ENCODE measurements around the gene LTV1.
"Not testable (repeated sequence)": the region's sequence is repeated elsewhere in the genome, so short reads cannot be mapped to it uniquely, and the experiment has no call there.

LTV1 gene

GRCh38 chr6:143843677-143843999 is 500 bp downstream of the LTV1 start:
- DNase-seq (ENCODE audit: low read depth, low spot score) = no peak
- no peaks in the 10 kb centered on the region for H3K9me3 ChIP-seq (ENCODE audit: insufficient read depth, low read length)

DNA sequence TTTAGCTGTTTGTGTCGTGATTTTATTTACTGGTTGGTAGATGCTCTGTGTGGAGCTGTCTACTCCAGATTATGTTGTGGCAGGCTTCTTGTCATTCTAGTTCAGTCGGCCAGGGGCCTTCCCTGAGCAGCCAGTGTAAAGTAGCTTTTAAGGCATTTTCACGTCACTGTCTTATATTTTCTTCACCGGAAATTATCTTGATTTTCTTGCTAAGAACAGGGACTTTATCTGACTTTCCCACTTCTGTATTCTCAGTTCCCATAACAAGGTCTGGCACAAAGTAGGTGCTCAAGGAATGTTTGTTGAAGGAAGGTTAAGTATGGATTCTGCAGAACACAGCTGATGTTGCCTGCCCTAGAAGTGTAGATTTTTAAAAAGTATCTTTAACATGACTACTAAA is 868 bp downstream of the LTV1 start:
- no peak for DNase-seq (ENCODE audit: low read depth, low spot score)
- TF ChIP-seq ZNF274 (IDR thresholded peaks at IDR 0.05; ENCODE audit: low read depth, low read length) (no peak), YY1 (IDR thresholded peaks at IDR 0.05; ENCODE audit: insufficient read depth, insufficient read length) (no peak), SUZ12 (IDR thresholded peaks at IDR 0.05; ENCODE audit: extremely low read depth, insufficient read depth, insufficient read length) (no peak)
- peak overlapping the region; percentile 81 for H3K9ac ChIP-seq (ENCODE audit: insufficient read length, low read depth)

More at GRCh38 chr6:143843677-143843999, 500 bp downstream of the LTV1 start:
- H3K9ac ChIP-seq (ENCODE audit: insufficient read length, low read depth) = peak overlapping the region; percentile 81
- peak overlapping the region; percentile 82 for H3K4me3 ChIP-seq (ENCODE audit: insufficient read length, low read depth)
- H3K4me1 ChIP-seq (ENCODE audit: insufficient read depth, insufficient read length) = no peaks in the 10 kb centered on the region
- TF ChIP-seq ZNF274 (IDR thresholded peaks at IDR 0.05; ENCODE audit: low read depth, low read length) (no peak), YY1 (IDR thresholded peaks at IDR 0.05; ENCODE audit: insufficient read depth, insufficient read length) (no peak), SUZ12 (IDR thresholded peaks at IDR 0.05; ENCODE audit: extremely low read depth, insufficient read depth, insufficient read length) (no peak)
- no peaks in the 10 kb centered on the region for H3K27me3 ChIP-seq (ENCODE audit: insufficient read depth, insufficient read length)
- peaks cover 46% of the 10 kb centered on the region for H3K36me3 ChIP-seq (ENCODE audit: insufficient read depth, insufficient read length, low read length)

GRCh38 chr6:143845033-143845432 is 1.9 kb downstream of the LTV1 start:
- Histone ChIP-seq H3K4me3 (ENCODE audit: insufficient read length, low read depth) (no peak overlapping the region), H3K9me3 (ENCODE audit: insufficient read depth, low read length) (no peaks in the 10 kb centered on the region), H3K27me3 (ENCODE audit: insufficient read depth, insufficient read length) (no peaks in the 10 kb centered on the region), H3K4me1 (ENCODE audit: insufficient read depth, insufficient read length) (no peaks in the 10 kb centered on the region), H3K9ac (ENCODE audit: insufficient read length, low read depth) (no peak overlapping the region), H3K36me3 (ENCODE audit: insufficient read depth, insufficient read length, low read length) (peaks cover 60% of the 10 kb centered on the region)
- TF ChIP-seq ZNF274 (IDR thresholded peaks at IDR 0.05; ENCODE audit: low read depth, low read length) (no peak), SUZ12 (IDR thresholded peaks at IDR 0.05; ENCODE audit: extremely low read depth, insufficient read depth, insufficient read length) (no peak), YY1 (IDR thresholded peaks at IDR 0.05; ENCODE audit: insufficient read depth, insufficient read length) (no peak)
- DNase-seq (ENCODE audit: low read depth, low spot score) = no peak

More for the DNA sequence above, 868 bp downstream of the LTV1 start:
- Histone ChIP-seq H3K27me3 (ENCODE audit: insufficient read depth, insufficient read length) (no peaks in the 10 kb centered on the region), H3K4me1 (ENCODE audit: insufficient read depth, insufficient read length) (no peaks in the 10 kb centered on the region), H3K4me3 (ENCODE audit: insufficient read length, low read depth) (peak overlapping the region; percentile 82), H3K9me3 (ENCODE audit: insufficient read depth, low read length) (no peaks in the 10 kb centered on the region), H3K36me3 (ENCODE audit: insufficient read depth, insufficient read length, low read length) (peaks cover 50% of the 10 kb centered on the region)

DNA sequence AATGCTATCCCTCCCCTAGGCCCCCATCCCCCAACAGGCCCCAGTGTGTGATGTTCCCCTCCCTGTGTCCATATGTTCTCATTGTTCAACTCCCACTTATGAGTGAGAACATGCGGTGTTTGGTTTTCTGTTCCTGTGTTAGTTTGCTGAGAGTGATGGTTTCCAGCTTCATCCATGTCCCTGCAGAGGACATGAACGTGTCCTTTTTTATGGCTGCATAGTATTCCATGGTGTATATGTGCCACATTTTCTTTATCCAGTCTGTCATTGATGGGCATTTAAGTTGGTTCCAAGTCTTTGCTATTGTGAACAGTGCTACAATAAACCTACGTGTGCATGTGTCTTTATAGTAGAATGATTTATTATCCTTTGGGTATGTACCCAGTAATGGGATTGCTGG is 8.6 kb downstream of the LTV1 start:
- H3K4me3 ChIP-seq (ENCODE audit: insufficient read length, low read depth); DNase-seq (ENCODE audit: low read depth, low spot score); H3K9ac ChIP-seq (ENCODE audit: insufficient read length, low read depth); H3K4me1 ChIP-seq (ENCODE audit: insufficient read depth, insufficient read length); H3K9me3 ChIP-seq (ENCODE audit: insufficient read depth, low read length); H3K27me3 ChIP-seq (ENCODE audit: insufficient read depth, insufficient read length): not testable (repeated sequence)
- H3K36me3 ChIP-seq (ENCODE audit: insufficient read depth, insufficient read length, low read length) = peaks cover 55% of the 10 kb centered on the region

- not testable (repeated sequence) for H3K4me1 ChIP-seq (ENCODE audit: insufficient read depth, insufficient read length); H3K4me3 ChIP-seq (ENCODE audit: insufficient read length, low read depth); H3K9me3 ChIP-seq (ENCODE audit: insufficient read depth, low read length); H3K27me3 ChIP-seq (ENCODE audit: insufficient read depth, insufficient read length); H3K9ac ChIP-seq (ENCODE audit: insufficient read length, low read depth); DNase-seq (ENCODE audit: low read depth, low spot score)
- peaks cover 55% of the 10 kb centered on the region for H3K36me3 ChIP-seq (ENCODE audit: insufficient read depth, insufficient read length, low read length)
Observed at GRCh38 chr6:143855057-143855456, 11.9 kb downstream of the LTV1 start.

- not testable (repeated sequence) for H3K9me3 ChIP-seq (ENCODE audit: insufficient read depth, low read length); H3K4me1 ChIP-seq (ENCODE audit: insufficient read depth, insufficient read length); H3K27me3 ChIP-seq (ENCODE audit: insufficient read depth, insufficient read length); DNase-seq (ENCODE audit: low read depth, low spot score); H3K9ac ChIP-seq (ENCODE audit: insufficient read length, low read depth); H3K4me3 ChIP-seq (ENCODE audit: insufficient read length, low read depth)
- peaks cover 59% of the 10 kb centered on the region for H3K36me3 ChIP-seq (ENCODE audit: insufficient read depth, insufficient read length, low read length)
Observed at GRCh38 chr6:143856762-143857161, 13.6 kb downstream of the LTV1 start.

- Histone ChIP-seq H3K4me1 (ENCODE audit: insufficient read depth, insufficient read length) (no peaks in the 10 kb centered on the region), H3K36me3 (ENCODE audit: insufficient read depth, insufficient read length, low read length) (peaks cover 64% of the 10 kb centered on the region), H3K9me3 (ENCODE audit: insufficient read depth, low read length) (no peaks in the 10 kb centered on the region), H3K4me3 (ENCODE audit: insufficient read length, low read depth) (no peak overlapping the region), H3K9ac (ENCODE audit: insufficient read length, low read depth) (no peak overlapping the region), H3K27me3 (ENCODE audit: insufficient read depth, insufficient read length) (no peaks in the 10 kb centered on the region)
- no peak for DNase-seq (ENCODE audit: low read depth, low spot score)
- TF ChIP-seq YY1 (IDR thresholded peaks at IDR 0.05; ENCODE audit: insufficient read depth, insufficient read length) = no peak
- no peak for TF ChIP-seq SUZ12 (IDR thresholded peaks at IDR 0.05; ENCODE audit: extremely low read depth, insufficient read depth, insufficient read length)
- TF ChIP-seq ZNF274 (IDR thresholded peaks at IDR 0.05; ENCODE audit: low read depth, low read length) = no peak
Observed at GRCh38 chr6:143857651-143858050, 14.5 kb downstream of the LTV1 start.

DNA sequence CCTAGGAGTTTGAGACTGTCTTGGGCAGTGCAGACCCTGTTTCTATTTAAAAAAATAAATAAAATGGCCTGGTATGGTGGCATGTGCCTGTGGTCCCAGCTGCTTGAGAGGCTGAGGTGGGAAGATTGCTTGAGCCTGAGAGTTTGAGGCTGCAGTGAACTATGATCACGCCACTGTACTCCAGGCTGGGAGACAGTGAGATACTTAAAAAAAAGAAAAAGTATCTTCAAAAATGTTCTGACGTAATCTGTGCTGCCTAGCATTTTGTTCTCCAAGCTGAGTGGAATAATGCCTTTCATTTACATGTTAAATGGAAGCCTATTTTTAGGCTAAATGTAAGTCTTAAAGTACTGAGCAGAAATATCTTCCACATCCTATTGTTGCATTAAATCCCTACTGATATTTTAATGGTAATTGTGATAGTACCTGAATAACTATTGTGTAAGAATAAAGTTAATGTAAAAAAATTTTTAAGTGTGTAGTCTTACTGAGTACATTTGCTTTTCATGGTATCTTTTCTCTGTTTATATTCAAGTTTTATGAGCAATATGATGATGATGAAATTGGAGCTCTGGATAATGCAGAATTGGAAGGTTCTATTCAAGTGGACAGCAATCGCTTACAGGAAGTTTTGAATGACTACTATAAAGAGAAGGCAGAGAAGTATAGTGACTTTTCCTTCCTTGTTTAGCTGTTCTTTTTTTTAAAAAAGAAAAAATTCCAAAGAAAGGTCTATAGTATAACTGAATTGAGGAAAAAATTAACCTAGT is 16.9 kb downstream of the LTV1 start:
- no peaks in the 10 kb centered on the region for H3K27me3 ChIP-seq (ENCODE audit: insufficient read depth, insufficient read length)
- H3K36me3 ChIP-seq (ENCODE audit: insufficient read depth, insufficient read length, low read length) = peaks cover 83% of the 10 kb centered on the region
- DNase-seq (ENCODE audit: low read depth, low spot score) = no peak
- no peak overlapping the region for H3K4me3 ChIP-seq (ENCODE audit: insufficient read length, low read depth)
- no peak overlapping the region for H3K9ac ChIP-seq (ENCODE audit: insufficient read length, low read depth)
- H3K4me1 ChIP-seq (ENCODE audit: insufficient read depth, insufficient read length) = no peaks in the 10 kb centered on the region
- TF ChIP-seq ZNF274 (IDR thresholded peaks at IDR 0.05; ENCODE audit: low read depth, low read length) (no peak), SUZ12 (IDR thresholded peaks at IDR 0.05; ENCODE audit: extremely low read depth, insufficient read depth, insufficient read length) (no peak), YY1 (IDR thresholded peaks at IDR 0.05; ENCODE audit: insufficient read depth, insufficient read length) (no peak)
- no peaks in the 10 kb centered on the region for H3K9me3 ChIP-seq (ENCODE audit: insufficient read depth, low read length)
